Stimulated activated naive B cell treated with anti-CD40 and anti-IgM and Interleukin-4, amounts not matched to agents 10 μg/mL and 1 μg/mL and 100 μg/mL, for 72 hours (primary cell): ENCODE results near the gene NIT1.

Experiments
- ATAC-seq, 2 donors: fragments of 150-1000 bp; cut with Tn5 transposase; replicated peaks; 2 replicates each; pipeline ENCODE4 v1.10.0; 2021; ENCODE audit warnings: moderate library complexity in 1 of 2
- DNase-seq: peaks from one replicate; pipeline ENCODE4 v3.0.0; 2021
- H3K27ac Mint-ChIP-seq: one replicate; pipeline ENCODE4 v1.8.0; 2022; ENCODE audit warnings: mild to moderate bottlenecking, mixed read lengths
- H3K27me3 Mint-ChIP-seq, 2 donors: one replicate each; pipeline ENCODE4 v1.8.0; 2022; ENCODE audit warnings: mixed read lengths in 2 of 2
- H3K36me3 Mint-ChIP-seq, 2 donors: one replicate each; pipeline ENCODE4 v1.8.0; 2022; ENCODE audit warnings: mixed read lengths in 2 of 2, mild to moderate bottlenecking in 1 of 2
- H3K4me1 Mint-ChIP-seq, 2 donors: one replicate each; pipeline ENCODE4 v1.8.0; 2022; ENCODE audit warnings: mixed read lengths in 2 of 2, mild to moderate bottlenecking in 1 of 2
- H3K4me3 Mint-ChIP-seq, 2 donors: one replicate each; pipeline ENCODE4 v1.8.0; 2022; ENCODE audit warnings: mild to moderate bottlenecking in 2 of 2, mixed read lengths in 2 of 2, moderate library complexity in 1 of 2
- H3K9me3 Mint-ChIP-seq, 2 donors: one replicate each; pipeline ENCODE4 v1.8.0; 2022; ENCODE audit warnings: mixed read lengths in 2 of 2, mild to moderate bottlenecking in 1 of 2

The NIT1 gene

DNA sequence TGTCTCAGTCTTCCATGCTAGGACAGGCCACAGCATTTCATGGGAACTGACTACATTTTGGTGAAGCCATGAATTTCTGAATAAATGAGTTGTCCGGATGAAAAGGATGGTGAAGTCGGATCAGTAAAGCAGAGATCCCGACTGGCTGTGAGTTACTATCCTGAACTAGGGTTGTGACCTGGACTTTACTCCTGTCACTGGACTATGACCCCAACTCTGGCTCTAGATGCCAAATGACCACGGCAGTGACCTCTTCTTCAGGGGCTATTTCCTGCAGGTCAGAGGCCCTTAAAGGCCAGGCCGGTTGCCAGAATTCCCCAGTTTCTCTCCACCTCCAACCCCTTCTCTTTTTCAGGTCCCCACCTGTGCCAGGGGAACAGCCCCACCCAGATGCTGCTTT is 26.8 kb upstream of the NIT1 start:
- Mint-ChIP-seq H3K9me3 (no peaks in the 10 kb centered on the region), H3K27ac (no peak overlapping the region), H3K27me3 (peaks cover 0 to 8% of the 10 kb centered on the region in 2 donors), H3K4me1 (peaks cover 22 to 27% of the 10 kb centered on the region in 2 donors), H3K4me3 (no peak overlapping the region), H3K36me3 (no peaks in the 10 kb centered on the region)
- no peak for ATAC-seq
- no peak for DNase-seq

DNA sequence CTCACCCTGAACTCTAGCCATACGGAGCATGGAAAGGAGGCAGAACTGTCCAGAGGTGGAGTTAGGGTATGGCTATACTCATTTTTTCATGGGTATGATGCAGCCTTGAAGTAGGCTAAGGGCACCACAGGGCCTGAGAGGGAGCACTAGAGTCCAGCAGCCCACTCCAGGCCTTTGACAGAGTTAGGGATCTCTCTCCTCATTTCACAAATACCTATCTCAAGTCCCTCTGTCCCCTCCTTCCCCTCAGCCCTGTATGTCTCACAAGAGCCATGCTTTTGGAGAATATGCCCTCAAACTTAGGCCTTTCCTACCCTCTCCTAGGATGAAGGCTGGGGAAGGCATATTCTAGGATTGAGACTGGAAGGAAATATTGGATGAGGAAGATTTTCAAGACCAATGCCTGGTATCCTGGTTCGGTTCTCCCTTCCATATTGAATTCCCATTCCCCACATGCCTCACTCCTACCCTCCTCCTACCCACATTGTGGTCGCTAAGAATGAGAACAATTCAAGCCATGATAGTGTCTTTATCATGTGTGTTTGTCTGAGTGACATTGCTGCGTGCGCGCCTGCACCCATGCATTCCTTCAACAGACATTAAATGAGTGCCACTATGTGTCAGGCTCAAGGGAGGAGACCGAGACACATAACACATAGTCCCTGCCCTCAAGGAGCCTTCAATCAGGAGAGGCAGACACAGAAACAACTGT is 26.0 kb upstream of the NIT1 start:
- ATAC-seq (no peak), DNase-seq (no peak)
- peaks cover 0 to 6% of the 10 kb centered on the region in 2 donors for H3K27me3 Mint-ChIP-seq
- no peak overlapping the region for H3K27ac Mint-ChIP-seq
- H3K36me3 Mint-ChIP-seq, result no peaks in the 10 kb centered on the region
- H3K4me3 Mint-ChIP-seq, result no peak overlapping the region
- H3K9me3 Mint-ChIP-seq, result no peaks in the 10 kb centered on the region
- peaks cover 29 to 36% of the 10 kb centered on the region in 2 donors for H3K4me1 Mint-ChIP-seq

DNA sequence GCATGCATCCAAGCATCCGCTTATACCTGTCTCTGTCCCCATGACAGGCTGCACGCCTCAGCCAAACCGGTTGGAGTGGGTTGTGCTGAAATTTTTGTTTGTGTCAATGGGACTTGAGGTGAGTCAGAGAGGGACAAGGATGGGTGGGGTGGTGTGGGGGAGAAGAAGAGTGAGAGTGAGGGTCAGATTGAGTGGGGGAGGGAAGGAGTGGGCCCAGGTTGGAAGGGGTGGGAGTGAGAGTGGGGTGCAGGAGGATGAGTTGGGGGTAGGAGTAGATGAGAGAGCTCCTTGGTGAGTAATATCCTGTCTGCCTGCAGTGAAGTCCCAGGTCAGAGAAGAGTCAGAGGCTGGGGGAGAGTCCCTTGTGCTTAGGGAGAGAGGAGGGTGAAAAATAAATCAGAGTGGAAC is 25.3 kb upstream of the NIT1 start:
- Mint-ChIP-seq H3K4me3 (no peak overlapping the region), H3K36me3 (peaks cover 0 to 2% of the 10 kb centered on the region in 2 donors), H3K4me1 (peaks cover 36 to 42% of the 10 kb centered on the region in 2 donors), H3K9me3 (no peaks in the 10 kb centered on the region), H3K27ac (no peak overlapping the region), H3K27me3 (peaks cover 0 to 2% of the 10 kb centered on the region in 2 donors)
- peak in 1 of 2 donors; percentile 44 for ATAC-seq
- DNase-seq, result no peak

DNA sequence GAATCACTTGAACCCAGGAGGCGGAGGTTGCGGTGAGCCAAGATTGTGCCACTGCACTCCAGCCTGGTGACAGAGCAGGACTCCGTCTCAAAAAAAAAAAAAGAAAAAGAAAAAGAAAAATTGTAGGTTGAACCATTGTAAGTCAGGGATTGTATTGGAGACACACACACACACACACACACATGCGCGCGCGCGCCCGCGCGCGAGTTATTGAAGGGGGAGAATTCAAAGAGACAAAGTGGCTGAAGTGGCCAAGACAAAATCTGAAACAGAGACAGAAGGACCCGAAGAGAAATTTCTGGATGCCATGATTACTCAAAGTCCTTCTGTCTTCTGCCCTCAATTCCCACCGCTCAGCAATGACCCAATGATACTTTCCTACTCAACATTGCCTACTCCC is 23.4 kb upstream of the NIT1 start:
- DNase-seq (no peak), ATAC-seq (no peak)
- Mint-ChIP-seq H3K4me1 (peaks cover 47 to 58% of the 10 kb centered on the region in 2 donors), H3K36me3 (peaks cover 4 to 10% of the 10 kb centered on the region in 2 donors), H3K27me3 (no peaks in the 10 kb centered on the region), H3K9me3 (no peaks in the 10 kb centered on the region), H3K27ac (no peak overlapping the region), H3K4me3 (no peak overlapping the region)

DNA sequence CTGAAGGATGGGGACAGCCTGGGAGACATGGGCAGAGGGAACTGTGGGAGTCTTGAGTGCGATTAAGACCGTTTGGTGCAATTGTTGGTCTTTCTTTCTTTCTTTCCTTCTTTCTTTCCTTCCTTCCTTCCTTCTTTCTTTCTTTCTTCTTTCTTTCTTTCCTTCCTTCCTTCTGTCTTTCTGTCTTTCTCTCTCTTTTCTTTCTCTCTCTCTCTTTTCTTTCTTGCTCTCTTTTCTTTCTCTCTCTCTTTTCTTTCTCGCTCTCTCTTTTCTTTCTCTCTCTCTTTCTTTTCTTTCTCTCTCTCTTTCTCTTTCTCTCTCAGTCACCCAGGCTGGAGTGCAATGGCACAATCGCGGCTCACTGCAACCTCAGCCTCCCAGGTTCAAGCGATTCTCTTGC is 22.7 kb upstream of the NIT1 start:
- Mint-ChIP-seq H3K4me3 (no peak overlapping the region), H3K27ac (no peak overlapping the region), H3K9me3 (no peaks in the 10 kb centered on the region)

DNA sequence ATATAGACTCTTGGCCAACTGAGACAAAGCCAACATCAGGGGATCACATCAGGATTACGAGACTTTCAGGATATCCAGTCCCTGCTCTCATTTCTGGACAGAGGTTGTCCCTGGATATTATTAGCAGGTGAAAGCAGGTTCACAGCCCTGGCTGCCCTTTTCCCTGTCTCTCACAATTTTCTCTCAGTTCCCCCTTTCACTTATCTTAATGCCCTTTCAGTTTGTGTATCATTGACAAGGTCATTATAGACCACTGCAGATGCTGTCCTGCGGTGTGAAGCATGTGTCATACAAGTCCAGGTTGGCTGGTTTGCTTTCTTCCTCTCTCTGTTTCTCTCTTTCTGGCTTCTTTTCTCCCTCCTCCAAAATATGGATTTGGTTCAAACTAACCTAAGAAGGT is 21.9 kb upstream of the NIT1 start:
- Mint-ChIP-seq H3K4me3 (peak overlapping the region; percentile 36 to 63), H3K4me1 (peaks cover 52 to 68% of the 10 kb centered on the region in 2 donors), H3K27me3 (no peaks in the 10 kb centered on the region), H3K9me3 (no peaks in the 10 kb centered on the region), H3K27ac (peak overlapping the region; percentile 89), H3K36me3 (peaks cover 4 to 17% of the 10 kb centered on the region in 2 donors)
- ATAC-seq (peak; percentile 76 to 79), DNase-seq (peak; percentile 40)

More for the DNA sequence above, 22.7 kb upstream of the NIT1 start:
- Mint-ChIP-seq H3K36me3 (peaks cover 4 to 17% of the 10 kb centered on the region in 2 donors), H3K4me1 (peaks cover 50 to 62% of the 10 kb centered on the region in 2 donors), H3K27me3 (no peaks in the 10 kb centered on the region)
- no peak for DNase-seq
- ATAC-seq, result no peak

DNA sequence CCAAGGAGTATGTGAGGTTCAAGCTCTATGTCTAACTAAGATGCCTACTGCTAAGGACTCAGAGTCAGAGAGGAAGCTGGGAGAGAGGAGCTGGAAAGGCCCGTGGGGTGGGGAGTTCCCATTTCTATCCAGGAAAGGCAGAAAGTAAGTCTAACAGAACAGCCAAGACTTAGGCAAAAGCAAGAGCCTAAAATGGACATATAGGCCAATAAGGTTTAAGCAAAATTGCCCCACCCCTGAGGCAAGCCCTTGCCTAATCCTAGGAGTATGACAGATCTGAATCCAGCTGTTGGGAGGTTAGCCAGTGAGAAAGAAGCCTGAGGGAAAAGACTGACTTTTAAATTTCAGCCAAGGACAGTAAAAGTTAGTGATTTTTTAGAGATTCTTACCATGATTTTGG is 21.4 kb upstream of the NIT1 start:
- Mint-ChIP-seq H3K27me3 (no peaks in the 10 kb centered on the region), H3K4me1 (peaks cover 52 to 68% of the 10 kb centered on the region in 2 donors), H3K4me3 (peak overlapping the region; percentile 36 to 63), H3K36me3 (peaks cover 7 to 20% of the 10 kb centered on the region in 2 donors), H3K9me3 (no peaks in the 10 kb centered on the region), H3K27ac (peak overlapping the region; percentile 89)
- no peak for DNase-seq
- ATAC-seq, result peak in 1 of 2 donors; percentile 1

DNA sequence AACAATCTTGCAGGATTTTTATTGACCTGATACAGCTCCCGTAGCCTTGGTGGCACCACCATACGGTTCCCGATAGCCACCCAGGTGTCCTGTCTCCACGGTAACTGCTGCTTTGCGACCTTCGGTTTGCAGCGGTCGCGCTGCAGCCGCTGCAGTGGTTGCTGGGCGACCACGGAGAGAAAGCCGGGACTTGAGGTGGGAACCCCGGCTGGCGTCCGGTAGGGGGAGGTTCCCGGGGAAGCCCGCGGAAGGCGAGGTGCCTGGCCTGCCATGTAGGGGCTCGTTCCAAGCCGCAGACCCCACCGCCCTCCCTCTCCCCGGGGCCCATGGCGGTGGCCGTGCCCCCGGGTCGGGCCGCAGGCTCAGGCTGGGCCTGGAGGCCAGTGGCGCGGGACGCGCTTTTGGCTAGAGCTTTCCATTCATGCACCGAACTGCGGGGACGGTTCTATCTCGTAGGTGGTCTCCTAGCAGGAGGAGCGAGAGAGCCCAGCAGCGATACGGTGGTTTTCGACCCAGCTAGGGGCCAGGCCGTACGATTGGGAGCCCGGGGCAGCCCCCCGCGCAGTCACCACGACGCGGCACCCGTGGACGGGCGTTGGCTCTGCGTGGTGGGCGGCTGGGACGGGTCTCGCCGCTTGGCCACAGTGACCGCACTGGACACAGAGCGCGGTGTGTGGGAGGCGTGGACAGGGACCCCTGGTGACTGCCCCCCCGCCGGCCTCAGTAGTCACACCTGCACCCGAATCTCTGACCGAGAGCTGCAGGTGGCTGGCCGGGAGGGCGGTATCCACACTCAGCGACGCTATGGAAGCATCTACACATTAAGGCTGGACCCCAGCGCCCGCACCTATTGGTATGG is 19.5 kb upstream of the NIT1 start, which contains the start of gene KLHDC9:
KLHDC9 (plus strand) TSS at position 152 of the 859 bp plus-strand sequence; CDS start at position 327, 175 bp downstream.
- Mint-ChIP-seq H3K4me1 (peaks cover 42 to 58% of the 10 kb centered on the region in 2 donors), H3K27ac (peak within 1 kb of the TSS; percentile 95), H3K36me3 (peaks cover 12 to 26% of the 10 kb centered on the region in 2 donors), H3K27me3 (no peaks in the 10 kb centered on the region), H3K9me3 (no peaks in the 10 kb centered on the region), H3K4me3 (peak within 1 kb of the TSS; percentile 83 to 90)
- ATAC-seq (peak; percentile 76 to 82), DNase-seq (peak; percentile 82)

DNA sequence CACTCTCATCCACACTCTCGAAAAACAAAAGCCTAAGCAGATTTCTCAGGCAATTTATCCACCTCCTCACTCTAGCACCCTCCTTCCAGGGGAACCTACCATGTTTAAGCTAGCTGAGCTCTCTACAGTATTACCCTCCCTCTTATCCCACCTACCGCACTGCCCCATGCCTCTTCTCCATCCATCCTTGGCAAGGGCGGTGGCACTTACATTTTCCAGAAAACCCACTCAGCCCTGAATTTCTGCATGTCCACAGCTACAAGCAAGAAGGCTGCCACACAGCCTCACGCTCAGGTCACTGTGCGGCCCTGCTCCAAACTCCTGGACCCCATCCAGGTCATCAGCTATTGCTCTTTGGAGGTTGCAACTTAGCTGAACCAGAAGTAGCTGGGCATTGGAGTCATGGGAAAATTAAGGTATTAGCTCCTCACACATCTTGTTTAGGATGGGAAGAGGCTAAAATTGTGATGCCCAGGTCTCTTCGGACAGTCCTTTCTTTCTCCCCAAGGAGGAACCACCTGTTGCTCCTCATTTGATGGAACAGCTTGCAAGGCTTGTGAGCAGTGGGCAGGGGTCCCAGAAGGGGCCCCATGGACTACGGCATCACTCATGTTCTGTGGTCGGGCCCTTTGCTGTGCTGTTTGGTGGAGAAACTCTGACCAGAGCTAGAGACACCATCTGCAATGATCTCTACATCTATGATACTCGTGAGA is 18.7 kb upstream of the NIT1 start:
- DNase-seq, result no peak
- H3K27ac Mint-ChIP-seq, result peak overlapping the region; percentile 67
- ATAC-seq, result no peak

DNA sequence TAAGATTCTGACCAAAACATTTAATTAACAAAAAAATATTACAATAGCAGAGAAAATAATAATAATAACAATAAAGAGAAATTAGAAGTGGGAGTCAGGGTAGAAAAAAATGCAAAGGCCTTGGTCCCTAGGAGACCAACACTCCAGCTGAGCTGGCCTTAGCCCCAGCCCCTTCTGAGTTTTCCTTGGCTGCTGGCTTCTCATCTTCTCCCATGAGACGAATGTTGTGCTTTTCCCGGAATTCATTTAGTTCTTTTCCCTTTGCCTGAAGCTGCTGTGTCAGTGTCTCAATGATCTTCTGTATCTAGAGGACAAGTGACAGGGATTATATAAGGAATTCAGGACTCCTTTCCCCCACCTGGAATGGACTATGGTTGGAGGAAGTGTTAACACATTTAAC is 17.3 kb upstream of the NIT1 start:
- no peak overlapping the region for H3K27ac Mint-ChIP-seq
- peaks cover 12 to 35% of the 10 kb centered on the region in 2 donors for H3K36me3 Mint-ChIP-seq
- peaks cover 37 to 52% of the 10 kb centered on the region in 2 donors for H3K4me1 Mint-ChIP-seq
- no peaks in the 10 kb centered on the region for H3K9me3 Mint-ChIP-seq
- no peak for ATAC-seq
- DNase-seq, result no peak
- no peak overlapping the region for H3K4me3 Mint-ChIP-seq
- no peaks in the 10 kb centered on the region for H3K27me3 Mint-ChIP-seq

More for the DNA sequence above, 18.7 kb upstream of the NIT1 start:
- H3K4me1 Mint-ChIP-seq, result peaks cover 42 to 58% of the 10 kb centered on the region in 2 donors
- H3K27me3 Mint-ChIP-seq, result no peaks in the 10 kb centered on the region
- peaks cover 12 to 29% of the 10 kb centered on the region in 2 donors for H3K36me3 Mint-ChIP-seq
- H3K4me3 Mint-ChIP-seq, result peak overlapping the region; percentile 83 to 90
- no peaks in the 10 kb centered on the region for H3K9me3 Mint-ChIP-seq

DNA sequence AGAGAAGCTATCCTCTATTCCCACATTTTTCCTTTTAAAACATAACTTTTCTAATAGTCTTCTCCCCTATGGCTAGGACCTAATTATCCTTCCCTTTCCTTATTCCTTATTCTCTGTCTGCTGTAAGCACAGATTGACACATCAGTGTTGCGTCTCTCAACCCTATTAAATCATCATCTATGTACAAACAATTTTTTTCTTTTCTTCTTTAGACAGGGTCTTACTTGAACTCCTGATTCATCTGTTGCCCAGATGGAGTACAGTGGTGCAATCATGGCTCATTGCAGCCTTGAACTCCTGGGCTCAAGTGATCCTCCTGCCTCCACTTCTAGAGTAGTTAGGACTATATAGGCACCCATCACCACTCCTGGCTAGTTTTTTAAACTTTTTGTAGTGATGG is 11.5 kb upstream of the NIT1 start:
- ATAC-seq (no peak), DNase-seq (no peak)
- H3K36me3 Mint-ChIP-seq, result peaks cover 17 to 32% of the 10 kb centered on the region in 2 donors
- H3K4me1 Mint-ChIP-seq, result peaks cover 10 to 24% of the 10 kb centered on the region in 2 donors
- H3K4me3 Mint-ChIP-seq, result no peak overlapping the region
- H3K27ac Mint-ChIP-seq, result peak overlapping the region; percentile 60
- H3K9me3 Mint-ChIP-seq, result no peaks in the 10 kb centered on the region
- H3K27me3 Mint-ChIP-seq, result no peaks in the 10 kb centered on the region

DNA sequence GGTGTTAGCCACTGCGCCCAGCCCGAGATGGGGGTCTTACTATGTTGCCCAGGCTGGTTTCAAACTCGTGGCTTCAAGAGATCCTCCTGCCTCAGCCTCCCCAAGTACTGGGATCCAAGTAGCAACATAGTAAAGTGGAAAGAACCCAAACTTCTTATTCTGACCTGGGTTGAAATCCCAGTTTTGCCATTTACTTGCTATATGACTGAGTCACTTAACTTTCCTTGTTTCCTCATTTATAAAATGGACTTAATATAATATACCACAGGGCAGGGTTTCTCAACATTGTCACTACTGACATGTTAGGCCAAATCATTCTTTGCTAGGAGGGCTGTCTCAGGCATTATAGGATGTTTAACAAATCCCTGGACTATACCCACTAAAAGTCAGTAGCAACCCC is 6.8 kb upstream of the NIT1 start:
- Mint-ChIP-seq H3K36me3 (peaks cover 9 to 28% of the 10 kb centered on the region in 2 donors), H3K9me3 (no peaks in the 10 kb centered on the region), H3K27ac (no peak overlapping the region), H3K4me1 (peaks cover 30 to 57% of the 10 kb centered on the region in 2 donors), H3K4me3 (no peak overlapping the region), H3K27me3 (no peaks in the 10 kb centered on the region)
- DNase-seq (no peak), ATAC-seq (no peak)

DNA sequence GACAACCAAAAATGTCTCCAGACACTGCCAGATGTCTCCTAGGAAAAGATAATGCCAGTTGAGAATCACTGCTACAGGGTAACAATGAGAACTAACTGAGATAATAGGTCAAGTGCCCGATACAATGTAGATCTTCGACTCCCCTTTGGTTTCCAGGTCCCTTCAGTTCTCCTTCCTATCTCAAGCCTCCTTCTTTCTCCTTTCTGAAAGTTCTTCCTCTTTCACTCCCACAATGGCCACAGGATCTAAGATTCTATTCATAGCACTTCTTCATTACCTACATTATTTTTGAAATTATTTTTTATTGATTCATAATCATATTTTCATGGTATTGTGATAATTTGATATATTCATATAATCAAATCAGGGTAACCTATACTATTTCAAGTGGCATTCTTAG is 6.4 kb upstream of the NIT1 start:
- Mint-ChIP-seq H3K27me3 (no peaks in the 10 kb centered on the region), H3K27ac (no peak overlapping the region), H3K4me3 (no peak overlapping the region), H3K4me1 (peaks cover 28 to 57% of the 10 kb centered on the region in 2 donors), H3K9me3 (no peaks in the 10 kb centered on the region), H3K36me3 (peaks cover 9 to 24% of the 10 kb centered on the region in 2 donors)
- ATAC-seq (no peak), DNase-seq (no peak)

DNA sequence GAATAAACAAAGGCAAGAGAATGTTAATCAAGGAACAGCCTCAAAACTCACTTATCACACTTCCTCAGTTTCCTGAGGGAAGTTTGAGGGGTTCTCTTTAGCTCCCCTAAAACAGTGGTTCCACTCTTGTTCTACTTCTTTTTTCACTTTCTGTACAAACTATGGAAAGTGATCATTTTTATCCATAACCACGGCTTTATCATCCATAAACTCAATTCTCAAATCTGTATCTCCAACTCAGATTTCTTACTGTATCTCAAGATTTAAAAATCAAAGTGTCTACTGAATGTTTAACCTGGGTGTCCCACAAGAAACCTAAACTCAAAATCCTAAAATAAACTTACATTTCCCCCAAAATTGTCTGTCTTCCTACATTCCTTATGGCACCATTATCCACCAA is 4.0 kb upstream of the NIT1 start:
- Mint-ChIP-seq H3K4me1 (peaks cover 29 to 64% of the 10 kb centered on the region in 2 donors), H3K4me3 (peak overlapping the region in 1 of 2 donors; percentile 0), H3K9me3 (no peaks in the 10 kb centered on the region), H3K27ac (peak overlapping the region; percentile 2), H3K36me3 (peaks cover 13 to 26% of the 10 kb centered on the region in 2 donors), H3K27me3 (no peaks in the 10 kb centered on the region)
- no peak for DNase-seq
- no peak for ATAC-seq
